H54 (cell line): ENCODE data around the gene AKAP12.

Experiments
- DNase-seq: peaks from one replicate; pipeline ENCODE4 v3.0.0; 2011; ENCODE audit warnings: low spot score, mixed read lengths; ENCODE audit not compliant: insufficient read length
- FAIRE-seq: peaks from 3 replicates; lab custom pipeline; 2011; peaks lifted over from hg19 to GRCh38; lab: Jason Lieb, UNC
- POLR2A ChIP-seq: IDR thresholded peaks from 2 replicates; pipeline ENCODE4 v1.6.1; 2011; ENCODE audit warnings: low read depth, mild to moderate bottlenecking, low read length

AKAP12 gene

GRCh38 chr6:151247490-151247889, 7.7 kb downstream of the AKAP12 start:
- DNase-seq (no peak), FAIRE-seq (no peak)
- TF ChIP-seq POLR2A = no peak

DNA sequence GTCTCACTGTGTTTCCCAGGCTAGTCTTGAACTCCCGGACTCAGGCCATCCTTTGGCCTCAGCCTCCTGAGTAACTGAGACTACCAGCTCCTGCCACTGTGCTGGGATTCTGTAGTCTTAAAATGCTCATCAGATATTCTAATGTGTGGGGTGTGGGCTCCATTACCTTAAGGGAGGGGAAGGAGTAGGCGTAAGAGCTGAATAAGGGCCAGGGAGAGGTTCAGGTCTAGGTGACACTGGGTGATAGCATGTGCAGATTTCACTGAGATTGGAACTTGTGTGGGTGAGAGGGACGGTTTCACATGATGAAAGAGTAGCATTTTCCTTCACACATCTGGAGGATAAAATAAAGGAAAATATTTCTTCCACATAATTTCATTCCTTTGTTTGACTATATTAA, 8.5 kb downstream of the AKAP12 start:
- no peak for FAIRE-seq
- DNase-seq = no peak
- no peak for TF ChIP-seq POLR2A

GRCh38 chr6:151252634-151253033, 12.9 kb downstream of the AKAP12 start:
- FAIRE-seq (no peak), DNase-seq (no peak)
- no peak for TF ChIP-seq POLR2A

GRCh38 chr6:151254451-151255081, 14.8 kb downstream of the AKAP12 start:
- FAIRE-seq = no peak
- peak; percentile 18 for DNase-seq
- no peak for TF ChIP-seq POLR2A

DNA sequence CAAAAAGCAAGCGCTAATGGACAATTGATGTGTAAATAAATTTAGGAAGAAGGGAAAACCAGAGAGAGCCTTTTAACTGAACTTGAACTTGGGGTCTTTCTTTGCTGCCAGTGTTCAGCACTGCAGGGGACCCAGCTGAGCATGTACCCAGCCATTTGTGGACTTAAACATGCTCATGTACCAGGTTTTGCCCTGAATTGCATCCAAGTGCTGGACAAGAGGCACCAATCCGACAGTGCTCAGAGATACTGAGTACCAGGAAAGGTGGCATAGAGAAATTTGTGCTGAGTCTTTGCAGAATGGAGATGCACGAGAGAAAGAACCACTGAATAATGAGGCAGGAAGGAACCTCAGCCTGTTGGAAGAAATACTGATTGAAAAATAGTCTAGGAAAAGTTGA, 16.0 kb downstream of the AKAP12 start:
- DNase-seq (no peak), FAIRE-seq (no peak)
- TF ChIP-seq POLR2A = no peak

GRCh38 chr6:151257985-151258445, 18.2 kb downstream of the AKAP12 start:
- no peak for DNase-seq
- no peak for FAIRE-seq
- no peak for TF ChIP-seq POLR2A

DNA sequence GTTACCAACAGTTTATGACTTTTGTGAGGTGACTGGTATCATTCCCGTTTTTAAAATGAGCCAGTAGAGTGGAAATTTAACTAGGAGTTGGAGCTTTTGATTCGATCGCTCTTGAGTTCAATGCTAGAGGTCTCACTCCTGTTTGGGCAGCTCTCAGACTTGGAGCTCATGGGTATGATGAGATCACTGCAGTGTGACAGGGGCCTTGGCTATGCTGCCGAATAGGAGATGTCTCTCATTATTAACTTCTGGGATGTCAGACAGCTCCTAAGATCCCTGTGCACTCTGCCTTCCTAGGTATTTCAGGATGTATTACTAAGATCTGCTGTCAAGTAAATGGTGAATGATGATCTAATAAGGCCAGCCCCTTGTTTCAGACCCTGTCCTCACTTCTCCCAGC, 20.4 kb downstream of the AKAP12 start:
- no peak for FAIRE-seq
- DNase-seq = no peak
- TF ChIP-seq POLR2A = no peak

GRCh38 chr6:151263035-151263434, 23.3 kb downstream of the AKAP12 start:
- TF ChIP-seq POLR2A = no peak
- DNase-seq (no peak), FAIRE-seq (no peak)

DNA sequence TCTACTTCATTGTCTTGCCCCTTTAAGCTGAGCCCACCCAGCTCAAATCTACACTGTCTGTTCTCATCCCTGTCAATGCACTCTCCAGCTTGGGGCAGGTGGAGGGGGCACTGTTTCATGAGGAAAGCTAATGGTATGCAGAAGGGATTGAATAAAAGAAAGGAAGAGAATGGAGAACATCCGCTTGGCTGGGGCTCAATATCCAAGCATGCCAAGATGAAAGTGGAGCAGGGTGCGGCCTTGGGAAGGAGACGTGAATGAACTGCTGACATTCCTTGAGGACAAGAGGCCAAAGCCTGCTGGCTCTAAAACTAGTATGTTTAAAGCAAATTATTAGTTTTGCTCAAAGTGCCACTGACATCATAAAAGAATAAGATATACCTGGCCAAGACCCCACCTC, 24.2 kb downstream of the AKAP12 start:
- TF ChIP-seq POLR2A = no peak
- no peak for FAIRE-seq
- DNase-seq = no peak

GRCh38 chr6:151265282-151265681, 25.5 kb downstream of the AKAP12 start:
- no peak for TF ChIP-seq POLR2A
- DNase-seq (no peak), FAIRE-seq (no peak)

DNA sequence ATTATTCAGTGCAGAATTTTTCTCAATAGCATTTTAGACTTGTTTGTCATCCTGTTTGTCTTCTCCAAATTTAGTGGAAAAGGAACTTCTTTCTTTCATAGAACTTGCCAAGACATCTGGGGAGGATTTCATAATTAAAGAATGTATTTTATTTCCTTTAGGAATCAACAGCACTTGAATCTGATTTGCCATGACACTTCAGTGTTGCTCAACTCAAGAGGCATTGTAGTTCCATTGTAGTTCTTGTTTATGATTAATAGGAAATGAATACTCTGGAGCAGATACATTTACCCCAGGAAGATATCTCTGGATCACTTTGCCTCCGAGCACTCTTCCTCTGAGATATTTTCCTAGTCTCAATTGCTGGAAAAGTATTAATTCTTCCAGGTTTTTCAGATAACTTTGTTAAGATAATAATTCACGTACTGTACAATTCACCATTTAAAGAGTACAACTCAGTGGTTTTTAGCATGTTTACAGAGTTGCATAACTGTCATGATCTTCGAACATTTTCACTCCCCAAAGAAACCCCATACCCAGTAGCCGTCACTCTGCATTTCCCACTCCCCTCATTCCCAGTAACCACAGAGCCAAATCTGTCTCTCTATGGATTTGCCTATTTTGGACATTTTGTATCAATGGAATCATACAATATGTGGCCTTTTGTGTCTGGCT, 29.7 kb downstream of the AKAP12 start:
- no peak for FAIRE-seq

GRCh38 chr6:151275121-151275520, 35.4 kb downstream of the AKAP12 start:
- FAIRE-seq (no peak), DNase-seq (no peak)
- TF ChIP-seq POLR2A = no peak

More for the DNA sequence above, 29.7 kb downstream of the AKAP12 start:
- TF ChIP-seq POLR2A = no peak
- no peak for DNase-seq

GRCh38 chr6:151275566-151275965, 35.8 kb downstream of the AKAP12 start:
- no peak for TF ChIP-seq POLR2A
- DNase-seq (no peak), FAIRE-seq (no peak)

GRCh38 chr6:151276112-151276740, 36.5 kb downstream of the AKAP12 start:
- no peak for DNase-seq
- no peak for FAIRE-seq
- no peak for TF ChIP-seq POLR2A
